22Rv1 (cell line): ENCODE data around the gene DERL3.

ENCODE experiments used
- H3K27ac ChIP-seq: fragments of 450-650 bp; 2 replicates; pipeline ENCODE4 v1.5.1; 2017
- CTCF ChIP-seq: fragments of 450-650 bp; IDR thresholded peaks from 2 replicates; pipeline ENCODE4 v1.5.1; 2017; ENCODE audit warnings: mild to moderate bottlenecking
- ZFX ChIP-seq: fragments of 450-650 bp; IDR thresholded peaks from 2 replicates; pipeline ENCODE4 v1.6.1; 2017; ENCODE audit warnings: antibody characterized with exemption, borderline replicate concordance

Gene DERL3

GRCh38 chr22:23845265-23846080 is 6.7 kb upstream of the DERL3 start:
- no peak for TF ChIP-seq ZFX
- TF ChIP-seq CTCF = no peak
- no peak overlapping the region for H3K27ac ChIP-seq

GRCh38 chr22:23844739-23845202 is 6.0 kb upstream of the DERL3 start:
- no peak overlapping the region for H3K27ac ChIP-seq

GRCh38 chr22:23842599-23842998 is 3.8 kb upstream of the DERL3 start:
- no peak overlapping the region for H3K27ac ChIP-seq
- no peak for TF ChIP-seq CTCF
- no peak for TF ChIP-seq ZFX

More at GRCh38 chr22:23844739-23845202, 6.0 kb upstream of the DERL3 start:
- TF ChIP-seq CTCF (no peak), ZFX (no peak)

- no peak overlapping the region for H3K27ac ChIP-seq
- no peak for TF ChIP-seq CTCF
- TF ChIP-seq ZFX = no peak
These were observed 3.1 kb upstream of the DERL3 start for GRCh38 chr22:23841736-23842445.

GRCh38 chr22:23841292-23841691 is 2.5 kb upstream of the DERL3 start:
- TF ChIP-seq CTCF (no peak), ZFX (no peak)

GRCh38 chr22:23840026-23840425 is 1.2 kb upstream of the DERL3 start:
- H3K27ac ChIP-seq = no peak overlapping the region
- TF ChIP-seq ZFX = no peak
- TF ChIP-seq CTCF = no peak

More at GRCh38 chr22:23841292-23841691, 2.5 kb upstream of the DERL3 start:
- no peak overlapping the region for H3K27ac ChIP-seq
